Endothelial cell of umbilical vein (primary cell): ENCODE results near the gene PCDH9. TPM values are rescaled to one million over a fixed set of nuclear protein-coding genes. Genes with fewer than 3 reads are reported as not detected.
A peak's percentile ranks its signal among the peaks of the same experiment; 100 is the strongest.

Source experiments
- BruUV-seq: library from RNA; stranded (reverse); fragments of 400-500 nt; replicated peaks from 2 replicates; lab custom pipeline; 2021; lab: Mats Ljungman, UMichigan
- CTCF ChIA-PET: fragments of 300-600, 350-600 bp; sonication (Branson Sonifier 250); formaldehyde crosslinking; loops from one replicate; lab custom pipeline; 2021; ENCODE audit warnings: antibody characterized with exemption, inconsistent platforms; lab: Charles Lee
- POLR2A ChIA-PET: fragments of 300-600, 350-600 bp; sonication (Branson Sonifier 250); formaldehyde crosslinking; loops from one replicate; lab custom pipeline; 2021; ENCODE audit warnings: antibody characterized with exemption, inconsistent platforms; lab: Charles Lee
- DNase-seq: peaks from one replicate; pipeline ENCODE4 v3.0.0-alpha.2; 2011; ENCODE audit warnings: low read depth, low spot score
- FAIRE-seq: peaks from 2 replicates; lab custom pipeline; 2011; peaks lifted over from hg19 to GRCh38; lab: Jason Lieb, UNC
- H2AFZ ChIP-seq: 2 replicates; pipeline ENCODE4 v1.6.0; 2012; ENCODE audit warnings: low read depth, low read length, control low read depth, inconsistent platforms
- H3K27ac ChIP-seq: 2 replicates; pipeline ENCODE4 v1.5.1; 2011; ENCODE audit warnings: low read depth, mild to moderate bottlenecking, control low read depth, low read length, moderate library complexity; ENCODE audit not compliant: insufficient read depth
- H3K27me3 ChIP-seq, 2 experiments: 2 replicates each; pipeline versions ENCODE4 v1.6.0 to v1.6.1; 2011; ENCODE audit warnings: low read length in 2 of 2, mixed read lengths in 1 of 2; ENCODE audit not compliant: control insufficient read depth in 2 of 2, insufficient read depth in 2 of 2
- H3K36me3 ChIP-seq, 2 experiments: 2 replicates in 1 of 2; 3 replicates in 1 of 2; pipeline ENCODE4 v1.5.1; 2011; ENCODE audit warnings: low read length in 2 of 2, mild to moderate bottlenecking in 1 of 2, moderate library complexity in 1 of 2; ENCODE audit not compliant: control insufficient read depth in 2 of 2, insufficient read depth in 2 of 2; ENCODE audit errors: extremely low read depth in 1 of 2
- H3K4me1 ChIP-seq: 3 replicates; pipeline ENCODE4 v1.5.1; 2011; ENCODE audit warnings: mild to moderate bottlenecking, low read length; ENCODE audit not compliant: control insufficient read depth, insufficient read depth; ENCODE audit errors: extremely low read depth
- H3K4me2 ChIP-seq: 2 replicates; pipeline ENCODE4 v1.6.1; 2011; ENCODE audit warnings: low read length, control low read depth, mixed read lengths; ENCODE audit not compliant: insufficient read depth
- H3K4me3 ChIP-seq, 3 experiments: fragments of 200-600 bp in 1 of 3; sonication (generic), shearing (Covaris generic) in 1 of 3; replicated peaks in 1 of 3; 2 replicates each; pipeline ENCODE4 v1.5.1; 2011 to 2016; ENCODE audit warnings: control low read depth in 3 of 3, low read length in 3 of 3, mild to moderate bottlenecking in 2 of 3, inconsistent platforms in 1 of 3, low read depth in 1 of 3, moderate library complexity in 1 of 3; ENCODE audit not compliant: insufficient read depth in 1 of 3
- H3K79me2 ChIP-seq: 2 replicates; pipeline ENCODE4 v1.6.0; 2012; ENCODE audit warnings: low read length, inconsistent platforms; ENCODE audit not compliant: control insufficient read depth, insufficient read depth
- H3K9ac ChIP-seq: replicated peaks from 2 replicates; pipeline ENCODE3; 2011; ENCODE audit warnings: low read length, control low read depth; ENCODE audit not compliant: insufficient read depth; ENCODE audit errors: extremely low read depth
- H3K9me1 ChIP-seq: replicated peaks from 3 replicates; pipeline ENCODE4 v1.6.0; 2011; ENCODE audit warnings: mild to moderate bottlenecking, low read length; ENCODE audit not compliant: control insufficient read depth, insufficient read depth; ENCODE audit errors: extremely low read depth
- H3K9me3 ChIP-seq: replicated peaks from 2 replicates; pipeline ENCODE4 v1.5.1; 2012; ENCODE audit warnings: low read length, inconsistent platforms; ENCODE audit not compliant: control insufficient read depth, insufficient read depth
- H4K20me1 ChIP-seq: replicated peaks from 2 replicates; pipeline ENCODE3; 2011; ENCODE audit warnings: mild to moderate bottlenecking, low read length; ENCODE audit not compliant: control insufficient read depth, insufficient read depth; ENCODE audit errors: extremely low read depth
- EZH2 ChIP-seq: IDR thresholded peaks from 2 replicates; pipeline ENCODE4 v1.6.1; 2012; ENCODE audit warnings: borderline replicate concordance, low read depth, mild to moderate bottlenecking, moderate library complexity, low read length, inconsistent platforms; ENCODE audit not compliant: severe bottlenecking
- FOS ChIP-seq: IDR thresholded peaks from 2 replicates; pipeline ENCODE4 v1.6.1; 2011; ENCODE audit warnings: mild to moderate bottlenecking, low read length, moderate library complexity, borderline replicate concordance; ENCODE audit not compliant: insufficient read depth
- JUN ChIP-seq: IDR thresholded peaks from 2 replicates; pipeline ENCODE4 v1.6.1; 2011; ENCODE audit warnings: borderline replicate concordance, low read depth; ENCODE audit not compliant: insufficient read length, insufficient read depth
- MYC ChIP-seq: IDR thresholded peaks from one replicate; pipeline ENCODE4 v1.6.1; 2011; ENCODE audit warnings: mild to moderate bottlenecking, low read depth, low read length
- POLR2AphosphoS5 ChIP-seq: IDR thresholded peaks from 2 replicates; pipeline ENCODE4 v1.6.1; 2012; ENCODE audit warnings: low read depth, mild to moderate bottlenecking, control low read depth, low read length, moderate library complexity; ENCODE audit not compliant: insufficient read depth
- dilution Hi-C: fragments of 300-500 bp; cut with MboI; formaldehyde crosslinking; loops from one replicate; pipeline ENCODE4 v1.15.0; 2019; ENCODE audit warnings: low sequenced_read_pairs; ENCODE audit not compliant: extremely low pct_ligation_motif_present
- intact Hi-C: fragments of 100-400 bp; cut with micrococcal nuclease; formaldehyde crosslinking; loops from one replicate; pipeline ENCODE4 v1.10.0; 2022
- polyA plus RNA-seq, 4 experiments: library from polyadenylated mRNA; depleted of rRNA in 3 of 4; stranded (reverse) in 3 of 4; unstranded in 1 of 4; fragments of >200 nt; gene quantifications; 2 replicates each; pipeline versions ENCODE4 v1.2.1 to v1.2.3, GENCODE V29; 2011 to 2012; ENCODE audit warnings: missing spikeins in 1 of 4
- total RNA-seq: library from RNA; stranded (reverse); gene quantifications from 2 replicates; pipeline ENCODE4 v1.2.3, GENCODE V29; 2021

Gene PCDH9
- total and polyA plus RNA-seq, 2 donors (not counting 3 experiments of a cell fraction or from before 2014, with no cell fraction given) = 1.1 to 5.2 TPM

GRCh38 chr13:67223742-67224141 is 6.4 kb downstream of the PCDH9 start:
- Histone ChIP-seq H2AFZ (peak overlapping the region; percentile 80), H4K20me1 (no peaks in the 10 kb centered on the region), H3K4me3 (peak overlapping the region in 1 of 3 experiments; percentile 21), H3K4me1 (peaks cover 13% of the 10 kb centered on the region), H3K9ac (peak overlapping the region; percentile 40), H3K27me3 (no peaks in the 10 kb centered on the region), H3K36me3 (no peaks in the 10 kb centered on the region), H3K27ac (no peak overlapping the region), H3K4me2 (peak overlapping the region; percentile 78), H3K9me3 (no peaks in the 10 kb centered on the region), H3K9me1 (no peaks in the 10 kb centered on the region), H3K79me2 (no peaks in the 10 kb centered on the region)
- ChIA-PET POLR2A (no interaction called here), CTCF (interaction anchor here (0.6 to 2.7 kb wide), 45 partner anchors 8 to 1988 kb away, joined by 3 to 47 read pairs (median 3); no protein-coding TSS in a partner anchor)
- TF ChIP-seq POLR2AphosphoS5 (no peak), FOS (peak; percentile 24)
- FAIRE-seq (no peak), DNase-seq (no peak)
- BruUV-seq = no TSS peak
- dilution Hi-C loops = no loop called here
- intact Hi-C loops = loop anchor here (1.0 to 10.0 kb wide), 8 partner anchors 75 to 1567 kb away; no protein-coding TSS in a partner anchor

GRCh38 chr13:67223024-67223423 is 7.1 kb downstream of the PCDH9 start:
- H3K27ac ChIP-seq = peak overlapping the region; percentile 27

More at GRCh38 chr13:67223024-67223423, 7.1 kb downstream of the PCDH9 start:
- Histone ChIP-seq H3K9ac (no peak overlapping the region), H3K9me3 (no peaks in the 10 kb centered on the region), H4K20me1 (no peaks in the 10 kb centered on the region), H3K27me3 (no peaks in the 10 kb centered on the region), H3K36me3 (no peaks in the 10 kb centered on the region), H3K79me2 (no peaks in the 10 kb centered on the region), H3K9me1 (no peaks in the 10 kb centered on the region), H3K4me1 (peaks cover 10% of the 10 kb centered on the region), H3K4me3 (no peak overlapping the region), H3K4me2 (no peak overlapping the region), H2AFZ (peak overlapping the region; percentile 57)
- CTCF ChIA-PET = interaction anchor here (1.1 to 2.7 kb wide), 9 partner anchors 7 to 1566 kb away, joined by 3 to 18 read pairs (median 5); no protein-coding TSS in a partner anchor
- dilution Hi-C loops (no loop called here), intact Hi-C loops (loop anchor here (5.0 to 10.0 kb wide), 3 partner anchors 146 to 368 kb away; no protein-coding TSS in a partner anchor)
- DNase-seq = peak; percentile 34
- no TSS peak for BruUV-seq
- no peak for FAIRE-seq
- no peak for TF ChIP-seq EZH2
- TF ChIP-seq FOS = no peak
- peak; percentile 46 for TF ChIP-seq JUN
- TF ChIP-seq MYC = no peak
- POLR2A ChIA-PET = no interaction called here
